SHP77 treated with DMSO at 0.1 percent for 48 hours (cell line): Measurements from ENCODE around the gene DDA1.

Experiments
- DNase-seq: peaks from one replicate; lab custom pipeline; 2025; lab: John Stamatoyannopoulos, UW

DDA1 gene

DNA sequence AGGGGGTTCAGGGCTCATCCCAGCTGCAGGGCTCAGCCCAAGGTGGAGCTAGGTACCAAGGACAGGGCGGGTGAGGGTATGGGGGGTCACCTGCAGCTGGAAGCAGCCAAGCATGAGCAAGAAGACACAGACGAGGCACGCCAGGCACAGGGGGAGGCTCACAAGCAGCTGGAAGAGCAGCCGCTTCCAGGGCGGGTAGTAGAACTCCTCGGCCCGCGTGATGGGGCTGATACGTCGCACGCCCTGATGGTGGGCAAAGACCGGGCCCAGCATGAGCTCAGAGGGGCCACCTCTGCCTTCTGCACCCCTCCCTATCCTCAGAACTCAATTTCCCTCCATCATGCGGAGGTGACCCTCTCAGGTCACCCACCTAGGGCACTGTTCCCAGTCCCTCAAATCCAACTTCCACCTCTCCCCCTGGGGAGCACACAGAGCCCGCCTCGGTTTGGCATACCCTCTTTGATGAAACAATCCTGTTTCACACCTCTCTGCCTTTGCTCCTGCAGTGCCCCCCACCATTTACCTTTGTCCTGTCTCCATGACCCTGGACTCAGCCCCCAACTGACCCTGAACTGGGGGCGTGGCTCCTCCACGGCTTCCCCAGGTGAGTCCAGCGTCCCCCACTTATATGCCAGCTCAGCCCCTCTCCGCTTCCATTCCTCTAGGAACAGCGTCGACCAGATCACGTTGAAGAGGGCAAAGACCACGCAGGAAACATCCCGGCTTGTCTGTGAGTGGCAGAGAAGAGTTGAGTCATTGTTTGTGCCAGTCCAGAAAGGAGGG, 21.1 kb downstream of the DDA1 start:
- DNase-seq = no peak

DNA sequence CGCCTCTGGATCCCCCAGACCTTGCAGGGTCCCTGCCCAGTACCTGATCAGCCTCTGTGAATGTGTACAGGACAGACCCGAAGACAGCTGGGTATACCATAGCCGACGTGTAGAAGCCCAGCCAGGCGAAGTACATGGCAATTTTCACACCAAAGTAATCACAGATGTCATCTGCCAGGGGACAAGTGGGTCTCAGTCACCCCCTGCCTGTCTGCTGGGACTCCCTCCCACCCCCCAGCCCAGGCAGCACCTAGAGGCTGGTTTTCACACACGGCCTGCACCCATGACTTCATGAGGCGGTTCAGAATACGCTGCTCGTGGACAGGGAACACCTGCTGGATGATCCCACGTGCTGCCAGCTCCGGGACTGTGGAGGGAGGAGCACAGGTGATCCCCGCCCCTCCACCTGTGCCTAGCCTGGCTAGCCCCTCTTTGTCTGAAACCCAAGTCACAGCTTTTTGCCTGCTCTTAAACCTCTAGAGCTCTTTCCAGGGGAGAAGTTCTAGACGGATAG, 21.7 kb downstream of the DDA1 start:
- DNase-seq = no peak

DNA sequence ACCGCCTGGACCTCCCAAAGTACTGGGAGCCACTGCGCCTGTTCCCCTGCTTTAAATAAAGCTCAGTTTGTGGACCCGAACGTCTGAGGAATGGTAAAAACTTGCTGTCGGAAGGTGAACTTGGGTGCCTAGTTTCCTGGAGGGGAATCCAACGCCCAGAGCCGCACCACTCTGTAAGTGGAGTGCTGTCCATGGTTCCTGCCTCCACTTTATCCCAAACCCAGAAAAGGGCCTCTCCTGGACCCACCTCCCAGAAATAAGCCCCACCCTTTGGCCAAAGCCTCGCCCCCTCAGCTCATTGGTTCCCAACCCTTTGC, 23.0 kb downstream of the DDA1 start:
- no peak for DNase-seq

DNA sequence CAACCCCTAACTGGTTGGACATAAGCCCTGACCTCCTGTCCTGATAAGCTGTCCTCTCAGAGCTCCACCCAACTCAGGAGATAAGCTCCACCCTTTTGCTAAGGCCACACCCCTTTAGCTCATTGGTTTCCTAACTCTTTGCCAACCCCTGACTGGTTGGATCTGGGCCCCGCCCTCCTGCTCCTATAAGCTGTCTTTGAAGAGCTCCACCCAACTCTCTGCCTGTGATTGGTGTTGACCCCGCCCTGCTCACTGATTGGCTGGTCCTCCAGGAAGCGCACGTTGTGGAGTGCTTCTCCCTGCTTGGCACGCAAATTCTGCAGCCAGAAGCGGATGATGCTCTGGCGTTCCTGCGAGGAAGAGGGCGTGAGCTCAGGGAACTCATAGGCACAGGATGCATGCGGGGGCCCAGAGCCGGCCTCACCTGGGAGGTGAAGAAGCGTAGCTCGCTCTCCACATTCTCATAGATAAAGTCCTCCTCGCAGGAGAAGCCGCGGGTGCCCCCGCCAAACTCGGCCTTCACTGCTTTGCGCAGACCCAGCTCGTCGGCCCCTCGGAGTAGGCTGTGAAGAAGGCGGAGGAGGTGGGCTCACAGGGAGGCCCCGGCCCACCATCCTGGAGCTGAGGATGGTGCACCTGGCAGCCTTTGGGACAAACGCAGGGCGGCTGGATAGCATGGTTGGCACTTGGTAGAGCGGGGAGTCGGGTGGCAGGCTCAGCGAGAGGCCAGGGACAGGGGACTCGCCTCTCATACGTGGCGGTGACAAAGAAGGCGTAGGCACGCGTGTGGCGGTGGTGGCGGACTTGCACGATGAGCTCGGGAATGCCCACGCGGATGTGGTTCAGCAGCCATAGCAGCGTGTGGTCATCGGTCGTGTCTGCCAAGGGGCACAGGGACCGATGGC, 23.6 kb downstream of the DDA1 start:
- DNase-seq = peak; percentile 100

DNA sequence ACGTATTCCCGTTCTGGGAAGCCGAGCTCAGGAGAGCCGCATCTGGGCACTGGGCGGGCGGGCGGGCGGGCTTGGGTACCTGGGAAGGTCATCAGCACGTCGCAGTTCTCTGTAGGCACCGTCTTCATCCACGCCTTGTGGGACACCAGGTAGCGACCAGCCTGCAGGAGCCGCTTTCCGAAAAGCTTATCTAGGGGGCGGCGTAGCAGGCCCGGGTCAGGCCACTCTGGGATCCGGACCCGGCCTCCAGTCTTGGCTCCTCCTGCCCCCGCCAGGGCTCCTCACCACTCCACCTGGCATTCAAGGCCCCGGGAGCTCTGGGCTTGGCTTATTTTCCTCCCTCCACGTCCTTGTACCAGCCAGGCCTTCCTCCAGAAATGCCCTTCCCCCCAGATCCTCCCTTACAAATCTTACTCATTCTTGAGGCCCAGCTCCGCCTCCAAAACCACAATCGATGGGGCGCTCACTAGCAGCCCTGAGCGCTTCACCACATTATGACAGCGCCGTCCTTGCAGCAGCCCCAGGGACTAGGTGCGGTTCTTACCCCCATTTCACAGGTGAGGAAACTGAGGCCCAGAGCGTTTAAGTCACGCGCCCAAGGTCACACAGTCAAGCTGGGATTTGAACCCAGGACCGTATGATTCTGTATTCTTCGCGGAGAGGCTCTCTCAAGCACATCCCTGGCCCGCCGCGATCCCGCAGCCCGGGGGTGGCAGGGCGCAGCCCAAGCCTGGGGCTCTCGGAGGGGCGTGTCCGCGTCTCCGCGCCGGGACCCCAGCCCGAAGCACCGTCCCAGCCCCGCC, 24.4 kb downstream of the DDA1 start:
- DNase-seq = no peak

DNA sequence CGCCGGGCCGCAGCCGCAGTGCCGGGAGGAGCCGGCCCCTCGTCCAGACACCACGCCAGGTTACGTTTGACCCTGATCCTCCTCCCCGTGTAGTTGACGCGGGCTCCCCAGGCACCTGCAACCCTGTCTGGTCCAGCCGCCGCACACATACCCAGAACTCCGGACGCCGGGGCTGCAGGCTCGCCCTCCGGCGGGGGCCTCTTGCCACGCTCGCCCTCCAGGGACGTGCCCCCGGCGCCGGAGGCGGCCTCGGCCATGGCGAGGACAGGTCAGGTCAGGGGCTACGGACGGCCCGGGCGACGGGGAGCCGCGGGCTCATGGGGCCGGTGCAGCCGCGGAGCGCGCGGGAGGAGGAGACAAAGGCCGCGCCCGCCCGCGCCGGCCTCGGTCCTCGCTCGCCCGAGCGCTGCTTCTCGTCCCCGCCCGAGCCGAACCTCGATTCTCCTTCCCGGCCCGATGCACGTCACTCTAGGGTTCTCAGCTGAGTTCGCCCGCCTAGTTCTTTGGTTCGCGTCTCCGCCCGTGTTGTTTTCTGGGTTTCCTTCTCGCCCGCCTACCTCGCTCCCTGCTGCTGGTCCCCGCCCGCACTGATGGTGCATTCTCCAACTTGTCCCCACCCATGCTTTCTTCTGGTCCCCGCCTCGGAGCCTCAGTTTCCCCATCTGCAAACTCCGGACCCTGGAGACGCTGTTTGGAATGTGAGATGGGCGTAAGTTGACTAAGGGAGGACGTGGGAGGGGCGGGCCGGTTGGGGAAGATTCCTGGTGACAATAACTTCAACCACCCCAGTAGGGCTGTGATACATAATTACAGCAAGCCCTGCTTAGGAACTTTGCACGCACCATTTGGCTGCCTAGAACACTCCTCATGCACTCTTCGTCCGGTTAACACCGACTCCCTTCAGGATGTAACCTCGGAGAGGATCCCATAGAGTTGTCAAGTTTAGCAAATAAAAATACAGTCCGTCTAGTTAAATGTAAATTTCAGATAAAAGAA, 25.3 kb downstream of the DDA1 start, which contains the start of gene ANO8:
Gene ANO8 (minus strand): TSS at position 442 of the 996 bp plus-strand sequence. CDS start 185 bp downstream, at position 257.
- DNase-seq = peak; percentile 92

DNA sequence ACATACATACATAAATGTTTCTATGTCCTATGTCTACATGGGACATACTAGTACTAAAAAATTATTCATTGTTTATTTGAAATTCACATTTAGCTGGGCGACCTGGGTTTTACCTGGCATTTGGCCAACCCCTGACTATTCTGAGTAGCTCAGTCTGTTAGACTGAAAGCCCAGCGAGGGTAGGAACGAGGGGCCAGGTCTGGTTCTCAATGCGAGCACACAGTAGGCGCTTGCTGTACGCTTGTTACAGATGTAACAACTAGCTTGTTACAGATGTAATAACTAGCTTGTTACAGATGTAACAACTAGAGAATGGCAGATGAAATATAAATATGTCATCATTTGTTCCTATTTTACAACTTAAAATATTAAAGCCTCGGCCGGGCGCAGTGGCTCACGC, 26.2 kb downstream of the DDA1 start:
- no peak for DNase-seq

DNA sequence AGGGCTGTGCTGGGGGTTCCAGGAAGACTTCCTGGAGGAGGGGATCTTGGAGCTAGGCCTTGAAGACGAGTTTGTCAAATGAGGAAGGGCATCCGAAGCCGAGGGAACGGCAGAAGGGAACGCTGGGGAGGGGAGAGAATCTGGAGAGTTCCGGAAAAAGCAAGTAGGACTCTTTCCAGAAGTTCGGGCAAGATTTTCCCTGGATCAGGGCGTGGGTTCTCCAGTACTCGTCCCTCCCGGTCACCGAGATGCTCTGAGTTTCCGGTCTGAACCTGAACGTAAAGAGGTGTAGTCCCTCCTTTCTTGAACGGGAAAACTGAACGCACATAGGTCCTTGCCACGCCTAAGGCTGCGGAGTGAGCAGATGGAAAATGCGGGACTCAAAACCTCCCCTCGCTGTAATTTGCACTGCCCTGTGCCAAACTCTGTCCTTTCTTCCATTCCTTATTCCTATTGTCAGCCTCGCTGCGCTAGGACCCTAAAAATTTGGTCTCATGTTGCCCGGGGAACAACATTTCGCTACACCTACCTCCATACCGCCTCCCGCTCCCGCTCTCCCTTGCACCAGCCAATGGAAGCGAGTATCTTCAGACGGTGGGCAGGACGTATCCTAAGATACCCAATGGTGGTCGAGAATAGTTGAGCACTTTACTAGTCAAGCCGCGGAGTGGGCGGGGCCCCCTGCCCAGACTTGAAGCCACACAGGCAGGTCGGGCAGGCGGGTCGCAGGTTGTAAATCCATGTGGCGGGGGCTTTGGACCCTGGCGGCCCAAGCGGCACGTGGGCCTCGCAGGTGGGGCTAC, 27.7 kb downstream of the DDA1 start, which contains the start of gene GTPBP3:
Gene GTPBP3 (plus strand): TSS at position 682 of the 803 bp plus-strand sequence. CDS start 59 bp downstream, at position 741.
- DNase-seq = peak; percentile 98

DNA sequence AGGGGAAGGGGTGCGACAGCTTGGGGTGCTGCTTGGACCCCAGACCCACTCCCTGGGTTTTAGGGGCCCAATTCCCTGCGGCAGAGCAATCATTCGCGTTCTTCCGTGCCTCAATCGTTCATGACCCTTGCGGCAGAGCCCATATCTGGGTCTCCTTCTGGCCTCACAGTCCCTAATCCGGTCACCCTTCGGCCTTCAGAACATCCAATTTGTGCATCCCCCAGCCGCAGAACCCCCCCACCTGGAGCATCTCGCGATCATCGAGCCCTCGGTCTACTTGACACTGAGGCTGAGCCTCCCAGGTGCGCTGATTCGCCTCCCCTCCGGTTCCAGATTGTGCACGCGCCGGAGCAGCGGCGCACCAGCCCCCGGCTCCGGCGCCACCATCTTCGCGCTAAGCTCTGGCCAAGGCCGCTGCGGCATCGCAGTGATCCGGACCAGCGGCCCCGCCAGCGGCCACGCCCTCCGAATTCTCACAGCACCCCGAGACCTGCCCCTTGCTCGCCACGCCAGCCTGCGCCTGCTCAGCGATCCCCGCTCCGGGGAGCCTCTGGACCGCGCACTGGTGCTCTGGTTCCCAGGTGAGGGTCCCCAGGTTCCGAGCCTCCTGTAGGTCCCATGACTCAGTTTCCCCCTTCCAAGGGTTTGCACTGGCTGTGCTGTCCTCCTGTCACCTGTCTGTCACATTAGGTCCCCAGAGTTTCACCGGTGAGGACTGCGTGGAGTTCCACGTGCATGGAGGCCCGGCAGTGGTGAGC, 28.5 kb downstream of the DDA1 start:
- DNase-seq = no peak

DNA sequence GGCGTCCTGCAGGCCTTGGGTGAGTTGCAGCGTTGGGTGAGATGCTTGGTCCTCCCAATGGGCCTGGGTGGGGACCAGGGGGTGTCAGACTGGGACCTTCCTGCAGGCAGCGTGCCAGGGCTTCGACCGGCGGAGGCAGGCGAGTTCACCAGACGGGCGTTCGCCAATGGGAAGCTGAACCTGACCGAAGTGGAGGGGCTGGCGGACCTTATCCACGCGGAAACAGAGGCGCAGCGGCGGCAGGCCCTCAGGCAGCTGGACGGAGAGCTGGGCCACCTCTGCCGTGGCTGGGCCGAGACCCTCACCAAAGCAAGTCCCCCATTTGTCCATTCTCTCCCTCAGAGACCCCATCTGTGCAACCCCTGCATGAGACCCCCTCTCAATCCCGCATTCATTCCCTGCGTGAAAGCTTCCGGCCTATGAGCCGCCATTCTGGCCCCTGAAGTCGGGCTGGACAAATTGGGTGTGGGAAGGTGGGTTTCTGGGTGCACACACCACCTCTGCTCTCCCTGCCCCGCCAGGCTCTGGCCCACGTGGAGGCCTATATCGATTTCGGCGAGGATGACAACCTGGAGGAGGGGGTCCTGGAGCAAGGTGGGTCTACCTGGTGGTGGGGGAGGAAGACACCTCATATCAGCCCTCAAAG, 29.2 kb downstream of the DDA1 start:
- no peak for DNase-seq

DNA sequence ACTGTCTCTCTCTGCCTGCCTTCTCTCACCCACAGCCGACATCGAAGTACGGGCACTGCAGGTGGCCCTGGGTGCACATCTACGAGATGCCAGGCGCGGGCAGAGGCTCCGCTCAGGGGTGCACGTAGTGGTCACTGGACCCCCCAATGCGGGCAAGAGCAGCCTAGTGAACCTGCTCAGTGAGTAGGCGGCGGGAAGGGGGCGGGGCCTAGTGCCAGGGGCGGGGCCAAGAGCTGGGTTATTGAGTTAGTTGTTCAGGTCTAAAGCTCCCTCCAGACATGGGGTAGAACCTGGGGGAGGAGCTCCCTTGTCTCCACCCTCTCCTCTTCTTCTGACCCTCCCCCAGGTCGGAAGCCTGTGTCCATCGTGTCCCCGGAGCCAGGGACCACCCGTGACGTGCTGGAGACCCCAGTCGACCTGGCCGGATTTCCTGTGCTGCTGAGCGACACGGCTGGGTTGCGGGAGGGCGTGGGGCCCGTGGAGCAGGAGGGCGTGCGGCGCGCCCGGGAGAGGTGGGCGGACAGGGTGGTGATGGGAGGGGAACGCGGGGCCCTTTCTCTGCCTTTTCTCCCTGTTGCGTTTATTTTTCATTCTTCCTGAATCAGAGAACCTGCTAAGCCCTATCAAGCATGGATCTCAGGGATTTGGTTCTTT, 29.9 kb downstream of the DDA1 start:
- DNase-seq = no peak

DNA sequence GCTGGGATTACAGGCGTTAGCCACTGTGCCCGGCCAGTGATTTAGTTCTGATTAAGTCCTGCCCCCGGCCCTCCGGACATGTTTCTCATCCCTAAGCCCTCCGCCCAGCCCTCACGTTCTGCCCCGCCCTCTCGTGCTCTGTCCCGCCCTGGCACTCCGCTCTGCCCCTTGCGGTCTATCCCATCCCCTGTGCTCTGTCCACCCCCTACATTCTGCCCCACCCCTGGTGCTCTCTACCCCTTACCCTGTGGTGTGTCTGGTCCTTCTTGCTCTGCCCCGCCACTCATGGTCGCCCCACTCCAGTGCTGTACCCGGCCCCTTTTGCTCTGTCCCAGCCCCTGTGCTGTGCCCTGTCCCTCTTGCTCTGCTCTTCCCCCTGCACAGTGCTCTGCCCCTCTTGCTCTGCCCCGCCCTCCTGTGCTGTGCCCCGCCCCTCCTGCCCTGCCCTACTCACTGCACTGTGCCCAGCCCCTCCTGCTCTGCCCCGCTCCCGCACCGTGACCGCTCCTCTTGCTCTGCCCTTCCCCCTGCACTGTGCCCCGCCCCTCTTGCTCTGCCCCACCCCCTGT, 31.0 kb downstream of the DDA1 start:
- DNase-seq = no peak

DNA sequence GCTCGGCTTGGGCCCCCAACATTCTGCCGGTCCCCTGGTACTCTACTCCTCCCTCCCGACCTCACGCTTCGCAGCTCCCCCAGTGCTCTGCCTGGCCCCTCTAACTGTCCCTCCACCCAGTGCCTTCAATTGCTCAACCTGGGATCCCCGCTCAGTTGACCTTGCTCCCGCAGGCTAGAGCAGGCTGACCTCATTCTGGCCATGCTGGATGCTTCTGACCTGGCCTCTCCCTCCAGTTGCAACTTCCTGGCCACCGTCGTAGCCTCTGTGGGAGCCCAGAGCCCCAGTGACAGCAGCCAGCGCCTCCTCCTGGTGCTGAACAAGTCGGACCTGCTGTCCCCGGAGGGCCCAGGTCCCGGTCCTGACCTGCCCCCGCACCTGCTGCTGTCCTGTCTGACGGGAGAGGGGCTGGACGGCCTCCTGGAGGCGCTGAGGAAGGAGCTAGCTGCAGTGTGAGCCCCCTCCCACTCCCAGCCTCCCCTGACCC, 31.6 kb downstream of the DDA1 start:
- no peak for DNase-seq

DNA sequence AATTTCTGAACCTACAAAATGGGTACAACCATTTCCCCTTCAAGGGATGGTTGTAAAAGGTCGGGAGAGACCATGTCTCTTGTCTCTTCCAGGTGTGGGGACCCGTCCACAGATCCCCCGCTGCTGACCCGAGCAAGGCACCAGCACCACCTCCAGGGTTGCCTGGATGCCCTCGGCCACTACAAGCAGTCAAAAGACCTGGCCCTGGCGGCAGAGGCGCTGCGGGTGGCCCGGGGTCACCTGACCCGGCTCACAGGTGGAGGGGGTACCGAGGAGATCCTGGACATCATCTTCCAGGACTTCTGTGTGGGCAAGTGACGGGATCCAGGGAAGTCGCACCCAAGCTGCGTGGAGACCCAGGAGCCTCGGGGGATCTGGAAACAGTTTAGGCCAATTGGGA, 32.0 kb downstream of the DDA1 start:
- DNase-seq = no peak

DNA sequence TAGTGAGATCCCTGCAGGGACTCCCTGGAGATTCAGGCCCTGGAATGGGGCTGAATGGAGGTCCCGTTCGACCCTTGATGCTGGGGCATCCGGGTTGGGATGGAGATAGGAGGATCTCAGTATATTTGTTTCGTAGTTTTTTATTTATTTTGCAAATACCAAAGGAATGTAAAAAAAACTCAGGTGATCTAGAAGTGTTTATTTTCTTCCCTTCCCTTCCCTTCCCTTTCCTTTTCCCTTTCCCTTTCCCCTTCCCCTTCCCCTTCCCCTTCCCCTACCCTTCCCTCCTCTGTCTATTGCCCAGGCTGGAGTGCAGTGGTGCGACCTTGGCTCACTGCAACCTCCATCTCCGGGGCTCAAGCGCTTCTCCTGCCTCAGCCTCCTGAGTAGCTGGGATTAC, 32.5 kb downstream of the DDA1 start:
- DNase-seq = no peak

DNA sequence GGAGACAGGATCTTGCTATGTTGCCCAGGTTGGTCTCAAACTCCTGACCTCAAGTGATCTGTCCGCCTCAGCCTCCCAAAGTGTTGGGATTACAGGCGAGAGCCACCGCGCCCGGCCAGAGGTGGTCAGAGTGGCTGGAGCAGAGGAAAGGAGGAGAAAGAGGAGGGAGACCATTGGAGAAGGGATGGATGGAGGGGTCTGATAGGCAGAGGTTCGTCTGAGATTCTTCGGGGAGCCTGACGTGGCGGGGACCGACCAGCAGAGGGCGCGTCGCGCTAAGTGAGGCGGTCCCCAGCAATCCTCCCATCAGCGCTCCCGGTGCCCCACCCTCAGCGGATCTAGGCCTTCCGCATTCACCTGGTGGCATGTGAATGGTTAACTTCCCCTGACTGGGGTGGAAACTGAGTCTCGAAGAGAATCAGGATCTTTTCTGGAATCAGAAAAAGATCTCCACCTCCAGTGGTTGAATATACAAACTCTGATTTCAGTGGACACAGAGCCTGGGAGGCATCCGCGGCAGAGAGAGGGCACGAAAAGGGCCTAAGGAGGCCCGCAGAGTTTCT, 36.8 kb downstream of the DDA1 start:
- DNase-seq = peak; percentile 48

DNA sequence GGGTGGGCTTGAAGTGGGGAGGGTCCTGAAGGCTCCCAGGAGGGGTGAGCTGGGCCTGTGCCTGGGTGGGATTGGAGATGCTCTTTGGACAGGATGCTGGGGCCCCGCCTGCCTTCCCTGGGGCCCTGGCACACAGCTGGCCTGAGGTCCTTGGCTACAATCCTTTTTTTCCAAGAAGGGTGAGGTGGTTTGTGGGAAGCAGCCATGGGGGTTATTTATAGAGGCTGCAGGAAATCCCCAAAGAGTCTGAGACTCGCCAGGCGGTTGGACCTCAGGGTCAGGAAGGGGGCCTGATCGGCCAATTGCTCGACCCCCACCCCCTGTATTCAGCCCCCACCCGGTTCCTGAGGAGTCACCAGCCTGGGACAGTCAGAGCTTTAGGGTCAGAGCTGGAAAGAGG, 38.0 kb downstream of the DDA1 start:
- DNase-seq = no peak
